ENCODE measurements around the gene SMG7.

GRCh38 chr1:183449223-183449770 is 23.0 kb upstream of the SMG7 start:
- no peak for TF ChIP-seq POLR2A (IDR thresholded peaks at IDR 0.05; ENCODE audit: borderline replicate concordance, extremely low read depth, insufficient read depth, insufficient read length)
- no peak for TF ChIP-seq SRF (IDR thresholded peaks at IDR 0.05; ENCODE audit: low read depth)
- no peak for TF ChIP-seq EZH2 (IDR thresholded peaks at IDR 0.05)
- no peak for TF ChIP-seq ZNF274 (IDR thresholded peaks at IDR 0.05; ENCODE audit: low read depth, low read length)
- TF ChIP-seq CTCF (IDR thresholded peaks at IDR 0.05 in 2 of 3, conservative IDR thresholded peaks at IDR 0.05 in 1 of 3; ENCODE audit: borderline replicate concordance in 1 of 3, insufficient read depth in 1 of 3, low read depth in 2 of 3, low read length in 2 of 3): no peak
- no peak for TF ChIP-seq ATF3 (IDR thresholded peaks at IDR 0.05)
